Smooth muscle cell (in vitro differentiated cells): ENCODE data around the gene HLA-A. TPM values are rescaled to one million over a fixed set of nuclear protein-coding genes. Genes with fewer than 3 reads are reported as not detected.

Experiments used
- DNase-seq: peaks from one replicate; lab custom pipeline; 2025; ENCODE audit not compliant: unreplicated experiment; lab: John Stamatoyannopoulos, UW
- H2AFZ ChIP-seq: fragments of 200-600 bp; sonication (generic); 2 replicates; pipeline ENCODE4 v1.6.0; 2016; ENCODE audit warnings: antibody characterized with exemption, low read depth, mild to moderate bottlenecking
- H3F3A ChIP-seq: fragments of 200-600 bp; sonication (generic); 2 replicates; pipeline ENCODE4 v1.6.0; 2017; ENCODE audit warnings: antibody characterized with exemption, low read depth
- H3K27ac ChIP-seq: fragments of 200-600 bp; sonication (generic); 2 replicates; pipeline ENCODE4 v1.5.1; 2016; ENCODE audit warnings: low read depth, mild to moderate bottlenecking
- H3K27me3 ChIP-seq: fragments of 200-600 bp; sonication (generic); 2 replicates; pipeline ENCODE4 v1.6.1; 2016; ENCODE audit warnings: low read depth, mild to moderate bottlenecking
- H3K36me3 ChIP-seq: fragments of 200-600 bp; sonication (generic); 2 replicates; pipeline ENCODE4 v1.5.1; 2016; ENCODE audit warnings: low read depth
- H3K4me1 ChIP-seq: fragments of 200-600 bp; sonication (generic); 2 replicates; pipeline ENCODE4 v1.5.1; 2016; ENCODE audit warnings: low read depth
- H3K4me2 ChIP-seq: fragments of 200-600 bp; sonication (generic); 2 replicates; pipeline ENCODE4 v1.6.0; 2016; ENCODE audit warnings: mild to moderate bottlenecking
- H3K4me3 ChIP-seq: fragments of 200-600 bp; sonication (generic); 2 replicates; pipeline ENCODE4 v1.5.1; 2016; ENCODE audit warnings: mild to moderate bottlenecking
- H3K79me2 ChIP-seq: fragments of 200-600 bp; sonication (generic); 2 replicates; pipeline ENCODE4 v1.6.0; 2016; ENCODE audit warnings: low read depth, mild to moderate bottlenecking
- H3K9ac ChIP-seq: fragments of 200-600 bp; sonication (generic); 2 replicates; pipeline ENCODE4 v1.6.0; 2016; ENCODE audit warnings: low read depth
- H3K9me3 ChIP-seq: fragments of 200-600 bp; sonication (generic); replicated peaks from 2 replicates; pipeline ENCODE4 v1.5.1; 2016; ENCODE audit warnings: low read depth
- H4K20me1 ChIP-seq: fragments of 200-600 bp; sonication (generic); 2 replicates; pipeline ENCODE4 v1.6.0; 2016; ENCODE audit warnings: low read depth
- WGBS: methylation state at CpG from one replicate; pipeline ENCODE4 v1.1.7; 2016; ENCODE audit warnings: low lambda C conversion rate; 5-methylcytosine and 5-hydroxymethylcytosine counted together
- polyA plus RNA-seq: library from polyadenylated mRNA; unstranded; fragments of >200 nt; fragmentation: Nextera tagmentation; extraction: Ambion mirVana; gene quantifications from 2 replicates; pipeline ENCODE4 v1.2.1, GENCODE V29; 2016
- total RNA-seq: library from RNA; depleted of rRNA; stranded (reverse); fragments of >200 nt; gene quantifications from 2 replicates; pipeline ENCODE4 v1.2.3, GENCODE V29; 2014
- TF ChIP-seq, protein P1 (sequence below): fragments of 200-600 bp; sonication (generic); IDR thresholded peaks from 2 replicates; pipeline ENCODE4 v1.5.1; 2017; ENCODE audit warnings: borderline replicate concordance, mild to moderate bottlenecking, antibody characterized with exemption; ENCODE audit not compliant: insufficient read depth, poor library complexity, severe bottlenecking

The HLA-A gene
- total and polyA plus RNA-seq, 2 experiments from 2014 or later: 287 to 558 TPM

DNA sequence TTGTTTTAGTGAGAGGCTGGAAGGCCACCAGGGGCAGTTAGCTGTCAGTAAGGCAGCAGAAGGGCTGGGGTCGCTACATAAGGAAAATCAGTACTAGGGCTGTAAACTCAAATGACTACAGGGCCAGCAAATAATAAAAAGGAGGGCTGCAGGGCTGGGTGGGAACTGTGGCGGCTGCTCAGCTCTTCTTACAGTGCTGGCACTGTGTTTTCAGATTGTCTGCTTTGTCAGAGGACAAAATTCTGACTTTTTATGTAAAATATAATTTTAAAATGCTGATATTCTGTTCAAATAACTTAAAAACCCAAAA, 23.2 kb downstream of the HLA-A start:
- H3K9me3 ChIP-seq: no peaks in the 10 kb centered on the region
- peaks cover 16% of the 10 kb centered on the region for H3F3A ChIP-seq
- no peaks in the 10 kb centered on the region for H3K27me3 ChIP-seq
- peaks cover 36% of the 10 kb centered on the region for H3K4me1 ChIP-seq
- peak overlapping the region; percentile 41 for H2AFZ ChIP-seq
- TF ChIP-seq, protein P1, sequence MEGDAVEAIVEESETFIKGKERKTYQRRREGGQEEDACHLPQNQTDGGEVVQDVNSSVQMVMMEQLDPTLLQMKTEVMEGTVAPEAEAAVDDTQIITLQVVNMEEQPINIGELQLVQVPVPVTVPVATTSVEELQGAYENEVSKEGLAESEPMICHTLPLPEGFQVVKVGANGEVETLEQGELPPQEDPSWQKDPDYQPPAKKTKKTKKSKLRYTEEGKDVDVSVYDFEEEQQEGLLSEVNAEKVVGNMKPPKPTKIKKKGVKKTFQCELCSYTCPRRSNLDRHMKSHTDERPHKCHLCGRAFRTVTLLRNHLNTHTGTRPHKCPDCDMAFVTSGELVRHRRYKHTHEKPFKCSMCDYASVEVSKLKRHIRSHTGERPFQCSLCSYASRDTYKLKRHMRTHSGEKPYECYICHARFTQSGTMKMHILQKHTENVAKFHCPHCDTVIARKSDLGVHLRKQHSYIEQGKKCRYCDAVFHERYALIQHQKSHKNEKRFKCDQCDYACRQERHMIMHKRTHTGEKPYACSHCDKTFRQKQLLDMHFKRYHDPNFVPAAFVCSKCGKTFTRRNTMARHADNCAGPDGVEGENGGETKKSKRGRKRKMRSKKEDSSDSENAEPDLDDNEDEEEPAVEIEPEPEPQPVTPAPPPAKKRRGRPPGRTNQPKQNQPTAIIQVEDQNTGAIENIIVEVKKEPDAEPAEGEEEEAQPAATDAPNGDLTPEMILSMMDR: no peak
- H3K36me3 ChIP-seq: no peaks in the 10 kb centered on the region
- H3K4me3 ChIP-seq: peak overlapping the region; percentile 32
- H3K27ac ChIP-seq: peak overlapping the region; percentile 82
- H4K20me1 ChIP-seq: no peaks in the 10 kb centered on the region
- no peak for DNase-seq
- no peaks in the 10 kb centered on the region for H3K79me2 ChIP-seq
- peak overlapping the region; percentile 13 for H3K9ac ChIP-seq
- H3K4me2 ChIP-seq: peak overlapping the region; percentile 85
- 24% methylated on average over 2 of the region's 2 CpGs for WGBS

DNA sequence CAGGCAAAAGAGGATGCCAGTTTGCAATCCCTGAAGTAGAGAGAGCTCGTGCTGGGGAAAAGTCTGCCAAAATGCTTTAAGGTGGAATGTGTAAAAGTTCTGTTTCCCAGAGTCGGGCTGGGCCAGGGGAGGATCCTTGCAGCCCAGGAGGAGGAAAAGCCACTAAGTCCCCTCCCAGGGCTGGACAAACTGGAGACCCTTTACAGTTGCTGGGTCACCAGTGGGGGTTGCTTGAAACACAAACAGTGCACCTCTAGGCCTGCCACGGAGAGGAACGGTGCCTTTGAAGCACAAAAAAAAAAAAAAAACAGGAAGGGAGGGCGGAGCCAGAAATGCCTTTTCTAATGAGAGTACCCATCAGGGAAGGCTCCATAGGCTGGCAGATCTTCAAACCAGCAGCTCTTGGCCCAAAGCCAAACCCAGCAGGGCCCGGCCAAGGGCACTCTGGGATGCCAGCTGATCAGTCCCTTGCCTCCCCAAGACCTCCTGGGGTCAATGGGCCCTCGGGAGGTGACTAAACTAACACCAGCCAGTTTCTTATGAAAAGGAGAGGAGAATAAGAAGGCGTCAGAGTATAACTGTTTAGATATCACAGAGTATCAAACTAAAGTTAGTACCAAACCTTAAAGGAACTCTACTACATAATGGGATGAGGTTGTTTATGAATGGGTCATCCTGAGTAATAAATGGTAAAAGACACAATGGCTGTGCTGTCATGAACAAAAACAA, 23.7 kb downstream of the HLA-A start:
- H3K27ac ChIP-seq: peak overlapping the region; percentile 82
- WGBS: 18% methylated on average over 8 of the region's 8 CpGs
- H3K27me3 ChIP-seq: no peaks in the 10 kb centered on the region
- H3K9me3 ChIP-seq: no peaks in the 10 kb centered on the region
- H3K4me1 ChIP-seq: peaks cover 36% of the 10 kb centered on the region
- H3K79me2 ChIP-seq: no peaks in the 10 kb centered on the region
- H3F3A ChIP-seq: peaks cover 16% of the 10 kb centered on the region
- peak overlapping the region; percentile 41 for H2AFZ ChIP-seq
- H3K36me3 ChIP-seq: no peaks in the 10 kb centered on the region
- TF ChIP-seq, protein P1: no peak
- peak overlapping the region; percentile 85 for H3K4me2 ChIP-seq
- peak overlapping the region; percentile 32 for H3K4me3 ChIP-seq
- H3K9ac ChIP-seq: peak overlapping the region; percentile 17
- DNase-seq: no peak
- H4K20me1 ChIP-seq: no peaks in the 10 kb centered on the region

DNA sequence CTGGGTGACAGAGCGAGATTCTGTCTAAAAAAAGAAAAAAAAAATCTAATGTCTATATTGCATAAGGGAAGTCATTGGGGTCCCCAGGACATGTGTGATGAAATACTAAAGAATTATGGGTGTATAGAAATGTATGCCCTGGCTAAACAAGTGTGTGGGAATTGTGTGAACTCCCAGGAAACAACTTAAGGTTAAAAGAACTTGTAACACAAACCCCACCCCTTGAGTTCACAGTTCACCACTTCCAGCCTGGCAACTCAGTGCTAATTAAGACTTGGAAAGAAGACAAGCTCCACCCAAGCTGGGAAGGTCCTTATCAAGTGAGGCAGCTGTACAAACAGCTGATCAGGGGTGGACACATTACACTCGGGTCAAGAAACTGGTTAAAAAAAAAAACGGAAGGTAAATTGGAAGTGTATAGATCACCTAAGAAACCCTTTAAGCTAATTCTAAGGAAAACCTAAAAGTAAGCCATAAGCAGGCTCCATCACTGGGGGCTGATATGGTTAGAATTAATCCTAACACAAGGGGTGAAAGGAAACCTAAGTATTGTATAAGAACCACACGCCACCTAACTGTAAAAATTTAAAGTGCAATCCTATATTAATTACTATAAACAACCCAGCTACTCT, 25.2 kb downstream of the HLA-A start:
- H3K9me3 ChIP-seq: no peaks in the 10 kb centered on the region
- H4K20me1 ChIP-seq: no peaks in the 10 kb centered on the region
- H2AFZ ChIP-seq: no peak overlapping the region
- DNase-seq: no peak
- WGBS: 60% methylated on average over 4 of the region's 4 CpGs
- TF ChIP-seq, protein P1: no peak
- no peak overlapping the region for H3K9ac ChIP-seq
- no peak overlapping the region for H3K27ac ChIP-seq
- H3K4me3 ChIP-seq: no peak overlapping the region
- peaks cover 6% of the 10 kb centered on the region for H3K27me3 ChIP-seq
- no peaks in the 10 kb centered on the region for H3K79me2 ChIP-seq
- H3K4me2 ChIP-seq: no peak overlapping the region
- no peaks in the 10 kb centered on the region for H3K36me3 ChIP-seq
- peaks cover 36% of the 10 kb centered on the region for H3K4me1 ChIP-seq
- peaks cover 16% of the 10 kb centered on the region for H3F3A ChIP-seq
